ENCODE results near the gene DBH. TPM values are rescaled to one million over a fixed set of nuclear protein-coding genes. Genes with fewer than 3 reads are reported as not detected.
A peak's percentile ranks its signal among the peaks of the same experiment; 100 is the strongest.

Gene DBH
- total and polyA plus RNA-seq, 8 donors: 0.08 to 0.09 TPM; not detected in 6

DNA sequence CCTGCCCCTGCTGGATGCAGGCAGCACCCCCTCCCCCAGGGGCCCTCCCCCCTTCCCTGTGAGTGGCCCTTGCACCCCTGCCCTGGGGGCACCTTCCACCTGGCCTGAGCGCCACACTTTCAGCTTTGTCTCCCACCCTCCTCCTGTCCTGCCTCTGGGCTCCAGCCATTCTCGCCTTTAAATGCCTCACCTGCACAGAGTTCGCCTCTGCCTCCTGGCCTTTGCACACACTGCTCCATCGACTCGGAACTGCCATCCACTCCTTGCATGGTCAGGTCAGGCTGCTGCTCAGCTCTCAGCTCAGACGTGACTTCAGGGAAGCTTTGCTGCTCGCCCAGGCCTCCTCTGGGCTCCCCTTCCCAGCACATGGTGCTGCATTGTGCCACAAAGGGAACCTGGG lies 37.2 kb upstream of the DBH start:
- TF ChIP-seq, protein P1, sequence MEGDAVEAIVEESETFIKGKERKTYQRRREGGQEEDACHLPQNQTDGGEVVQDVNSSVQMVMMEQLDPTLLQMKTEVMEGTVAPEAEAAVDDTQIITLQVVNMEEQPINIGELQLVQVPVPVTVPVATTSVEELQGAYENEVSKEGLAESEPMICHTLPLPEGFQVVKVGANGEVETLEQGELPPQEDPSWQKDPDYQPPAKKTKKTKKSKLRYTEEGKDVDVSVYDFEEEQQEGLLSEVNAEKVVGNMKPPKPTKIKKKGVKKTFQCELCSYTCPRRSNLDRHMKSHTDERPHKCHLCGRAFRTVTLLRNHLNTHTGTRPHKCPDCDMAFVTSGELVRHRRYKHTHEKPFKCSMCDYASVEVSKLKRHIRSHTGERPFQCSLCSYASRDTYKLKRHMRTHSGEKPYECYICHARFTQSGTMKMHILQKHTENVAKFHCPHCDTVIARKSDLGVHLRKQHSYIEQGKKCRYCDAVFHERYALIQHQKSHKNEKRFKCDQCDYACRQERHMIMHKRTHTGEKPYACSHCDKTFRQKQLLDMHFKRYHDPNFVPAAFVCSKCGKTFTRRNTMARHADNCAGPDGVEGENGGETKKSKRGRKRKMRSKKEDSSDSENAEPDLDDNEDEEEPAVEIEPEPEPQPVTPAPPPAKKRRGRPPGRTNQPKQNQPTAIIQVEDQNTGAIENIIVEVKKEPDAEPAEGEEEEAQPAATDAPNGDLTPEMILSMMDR (IDR thresholded peaks at IDR 0.05): no peak
- no peak overlapping the region for H3K4me3 ChIP-seq
- no peak overlapping the region for H3K27ac ChIP-seq
- H3K36me3 ChIP-seq: no peaks in the 10 kb centered on the region
- ATAC-seq: no peak
- FAIRE-seq: no peak
- no peaks in the 10 kb centered on the region for H3K9me3 ChIP-seq
- peak in 1 of 6 donors; percentile 27 for DNase-seq
- intact Hi-C loops (cut with DNase I): no loop called here
- WGBS, 2 donors: 75 to 81% methylated on average over 7 of the region's 7 CpGs
- no peaks in the 10 kb centered on the region for H3K4me1 ChIP-seq
- H3K27me3 ChIP-seq: no peaks in the 10 kb centered on the region

- Histone ChIP-seq H3K36me3 (no peaks in the 10 kb centered on the region), H3K4me3 (no peak overlapping the region), H3K9me3 (no peaks in the 10 kb centered on the region), H3K4me1 (no peaks in the 10 kb centered on the region), H3K27me3 (no peaks in the 10 kb centered on the region), H3K27ac (no peak overlapping the region)
- WGBS, 2 donors: 87 to 95% methylated on average over 6 of the region's 6 CpGs
- FAIRE-seq (no peak), DNase-seq (no peak), ATAC-seq (no peak)
- intact Hi-C loops (cut with DNase I): no loop called here
- TF ChIP-seq, protein P1 (IDR thresholded peaks at IDR 0.05): no peak
Observed at GRCh38 chr9:133599470-133600173, 36.5 kb upstream of the DBH start.

GRCh38 chr9:133600739-133601138 lies 35.4 kb upstream of the DBH start:
- TF ChIP-seq, protein P1 (IDR thresholded peaks at IDR 0.05): no peak
- intact Hi-C loops (cut with DNase I): no loop called here
- DNase-seq: no peak
- H3K36me3 ChIP-seq: no peaks in the 10 kb centered on the region
- FAIRE-seq: no peak
- ATAC-seq: no peak
- 58 to 70% methylated on average over 7 of the region's 7 CpGs for WGBS, 2 donors
- H3K27me3 ChIP-seq: no peaks in the 10 kb centered on the region
- H3K4me1 ChIP-seq: no peaks in the 10 kb centered on the region
- no peak overlapping the region for H3K4me3 ChIP-seq
- H3K27ac ChIP-seq: no peak overlapping the region
- H3K9me3 ChIP-seq: no peaks in the 10 kb centered on the region

GRCh38 chr9:133601746-133602145 lies 34.4 kb upstream of the DBH start:
- no peak for DNase-seq
- intact Hi-C loops (cut with DNase I): no loop called here
- no peak for ATAC-seq
- no peaks in the 10 kb centered on the region for H3K9me3 ChIP-seq
- no peaks in the 10 kb centered on the region for H3K36me3 ChIP-seq
- TF ChIP-seq, protein P1 (IDR thresholded peaks at IDR 0.05): no peak
- H3K4me1 ChIP-seq: no peaks in the 10 kb centered on the region
- no peak for FAIRE-seq
- 73 to 82% methylated on average over 6 to 10 of the region's 10 CpGs for WGBS, 2 donors
- no peak overlapping the region for H3K4me3 ChIP-seq
- H3K27ac ChIP-seq: no peak overlapping the region
- no peaks in the 10 kb centered on the region for H3K27me3 ChIP-seq

DNA sequence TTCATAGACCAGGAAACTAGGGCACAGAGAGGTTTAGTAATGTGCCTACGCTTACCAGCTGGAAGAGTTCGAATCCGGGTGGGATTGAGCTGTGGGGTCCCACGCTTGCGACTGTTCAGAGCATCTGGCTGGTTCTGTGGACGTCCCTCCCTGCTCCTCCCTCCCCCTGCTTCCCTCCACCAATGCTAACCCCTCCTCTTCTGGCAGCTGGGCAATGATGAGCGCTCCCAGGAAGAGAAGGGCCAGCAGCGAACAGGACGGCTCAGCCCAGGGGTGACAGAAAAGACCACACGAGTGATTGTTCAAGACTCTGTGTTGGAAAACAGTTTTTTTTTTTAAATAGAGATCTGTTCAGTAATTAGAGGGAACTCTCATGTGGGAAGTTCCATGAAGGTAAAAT lies 33.9 kb upstream of the DBH start:
- intact Hi-C loops (cut with DNase I): no loop called here
- Histone ChIP-seq H3K4me3 (no peak overlapping the region), H3K4me1 (no peaks in the 10 kb centered on the region), H3K27me3 (no peaks in the 10 kb centered on the region), H3K36me3 (no peaks in the 10 kb centered on the region), H3K27ac (no peak overlapping the region), H3K9me3 (no peaks in the 10 kb centered on the region)
- 57 to 72% methylated on average over 10 of the region's 10 CpGs for WGBS, 2 donors
- DNase-seq (no peak), FAIRE-seq (no peak), ATAC-seq (no peak)
- TF ChIP-seq, protein P1 (IDR thresholded peaks at IDR 0.05): no peak
